HG02588 (cell line): ENCODE results near the gene CSAG3.
"Not testable (repeated sequence)": the region's sequence is repeated elsewhere in the genome, so short reads cannot be mapped to it uniquely, and the experiment has no call there.

ENCODE experiments used
- ATAC-seq: cut with Tn5 transposase; IDR thresholded peaks from one replicate; pipeline ENCODE4 v1.9.1; 2021; ENCODE audit warnings: mild to moderate bottlenecking, moderate library complexity; ENCODE audit not compliant: unreplicated experiment

Gene CSAG3

GRCh38 chrX:152758918-152759317 is at the start of gene CSAG3:
Gene CSAG3 (plus strand): TSS chrX:152759218.
- ATAC-seq, result not testable (repeated sequence)

GRCh38 chrX:152713195-152713594 is 45.8 kb upstream of the CSAG3 start:
- not testable (repeated sequence) for ATAC-seq

GRCh38 chrX:152713815-152714787 is 44.9 kb upstream of the CSAG3 start, which contains the start of gene MAGEA2B:
Gene MAGEA2B (plus strand): TSS chrX:152714628. CDS start chrX:152717107, 2,479 bp downstream.
- not testable (repeated sequence) for ATAC-seq

- no peak for ATAC-seq
Measured at GRCh38 chrX:152725409-152725808, 33.6 kb upstream of the CSAG3 start.

- no peak for ATAC-seq
Measured at GRCh38 chrX:152733261-152733975, 25.6 kb upstream of the CSAG3 start, which contains the start of the genes CSAG1 and MAGEA12. Gene CSAG1 (minus strand): TSS chrX:152733721. CDS start chrX:152732460, 1,261 bp downstream. Gene MAGEA12 (plus strand): TSS chrX:152733757. CDS start chrX:152736162, 2,405 bp downstream.

- ATAC-seq, result not testable (repeated sequence)
Measured at GRCh38 chrX:152734143-152734858, 24.7 kb upstream of the CSAG3 start.

- ATAC-seq, result no peak
Measured at GRCh38 chrX:152735101-152735500, 23.9 kb upstream of the CSAG3 start.

GRCh38 chrX:152735860-152736511 is 23.0 kb upstream of the CSAG3 start:
- no peak for ATAC-seq

- not testable (repeated sequence) for ATAC-seq
Measured at GRCh38 chrX:152736528-152736927, 22.5 kb upstream of the CSAG3 start.

- no peak for ATAC-seq
Measured at GRCh38 chrX:152738560-152738959, 20.5 kb upstream of the CSAG3 start.

GRCh38 chrX:152753686-152754650 is 5.0 kb upstream of the CSAG3 start, which contains the start of gene MAGEA2:
Gene MAGEA2 (minus strand): TSS chrX:152753842. CDS start chrX:152751363, 2,479 bp downstream.
- ATAC-seq, result not testable (repeated sequence)

- not testable (repeated sequence) for ATAC-seq
Measured at GRCh38 chrX:152754871-152755270, 4.1 kb upstream of the CSAG3 start.

- ATAC-seq, result not testable (repeated sequence)
Measured at GRCh38 chrX:152759544-152759943, 526 bp downstream of the CSAG3 start.

- not testable (repeated sequence) for ATAC-seq
Measured at GRCh38 chrX:152761582-152761981, 2.6 kb downstream of the CSAG3 start.

GRCh38 chrX:152766562-152766961 is 7.5 kb downstream of the CSAG3 start:
- ATAC-seq, result not testable (repeated sequence)

- ATAC-seq, result not testable (repeated sequence)
Measured at GRCh38 chrX:152769549-152770289, 10.7 kb downstream of the CSAG3 start, which contains the start of gene MAGEA6. Gene MAGEA6 (minus strand): TSS chrX:152769689. CDS start chrX:152767650, 2,039 bp downstream.

- peak; percentile 67 for ATAC-seq
Measured at GRCh38 chrX:152787062-152787461, 28.0 kb downstream of the CSAG3 start.

- no peak for ATAC-seq
Measured at GRCh38 chrX:152798945-152799344, 39.9 kb downstream of the CSAG3 start.
